Hematopoietic multipotent progenitor cell treated with erythropoietin and hydrocortisone succinate and interleukin-3 and kit ligand, for 8 days (in vitro differentiated cells): ENCODE measurements around the gene CLRN3.

ENCODE experiments used
- DNase-seq: peaks from one replicate; pipeline ENCODE4 v3.0.0-alpha.2; 2015

Gene CLRN3

GRCh38 chr10:127918572-127918971 is 25.8 kb upstream of the CLRN3 start:
- no peak for DNase-seq

- DNase-seq, result no peak
These were observed 24.1 kb upstream of the CLRN3 start for GRCh38 chr10:127916826-127917225.

DNA sequence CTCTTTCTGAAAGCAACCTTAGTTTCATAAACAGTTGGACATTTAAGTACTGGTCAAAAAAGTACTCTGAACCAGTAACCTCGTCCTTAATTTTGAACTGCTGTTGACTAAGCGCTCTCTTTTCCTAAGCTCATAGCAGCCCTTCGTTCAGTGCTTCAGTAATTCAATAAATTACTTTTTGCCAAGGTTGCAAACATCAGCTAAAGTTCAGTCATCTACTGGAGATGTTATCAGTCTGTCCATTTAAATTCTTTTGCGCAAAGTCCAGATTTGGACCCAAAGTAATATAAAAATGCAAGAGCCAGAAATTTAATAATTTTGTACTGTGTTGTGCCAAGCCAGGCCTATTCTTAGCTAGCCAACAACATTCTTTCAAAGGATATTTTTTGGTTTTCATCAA is 22.6 kb upstream of the CLRN3 start:
- DNase-seq, result no peak

DNA sequence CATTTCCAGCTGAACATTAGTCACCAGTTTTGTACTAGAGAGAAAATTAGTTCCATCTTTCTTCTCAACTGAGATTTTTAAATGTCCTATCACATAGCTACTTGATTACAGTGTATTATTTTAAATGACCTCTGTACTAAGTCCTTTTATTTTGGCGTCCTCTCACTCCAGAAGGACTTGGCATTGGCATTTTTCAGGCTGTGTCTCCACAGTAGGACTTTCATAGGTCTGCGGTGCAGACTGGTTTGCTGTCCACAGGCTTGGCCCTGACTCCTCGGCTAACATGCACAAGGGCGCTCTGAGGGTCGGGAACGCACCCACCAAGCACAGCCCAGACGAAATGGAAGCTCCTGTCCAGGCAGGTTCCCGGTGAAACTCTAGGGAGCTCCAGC is 20.6 kb upstream of the CLRN3 start:
- no peak for DNase-seq

DNA sequence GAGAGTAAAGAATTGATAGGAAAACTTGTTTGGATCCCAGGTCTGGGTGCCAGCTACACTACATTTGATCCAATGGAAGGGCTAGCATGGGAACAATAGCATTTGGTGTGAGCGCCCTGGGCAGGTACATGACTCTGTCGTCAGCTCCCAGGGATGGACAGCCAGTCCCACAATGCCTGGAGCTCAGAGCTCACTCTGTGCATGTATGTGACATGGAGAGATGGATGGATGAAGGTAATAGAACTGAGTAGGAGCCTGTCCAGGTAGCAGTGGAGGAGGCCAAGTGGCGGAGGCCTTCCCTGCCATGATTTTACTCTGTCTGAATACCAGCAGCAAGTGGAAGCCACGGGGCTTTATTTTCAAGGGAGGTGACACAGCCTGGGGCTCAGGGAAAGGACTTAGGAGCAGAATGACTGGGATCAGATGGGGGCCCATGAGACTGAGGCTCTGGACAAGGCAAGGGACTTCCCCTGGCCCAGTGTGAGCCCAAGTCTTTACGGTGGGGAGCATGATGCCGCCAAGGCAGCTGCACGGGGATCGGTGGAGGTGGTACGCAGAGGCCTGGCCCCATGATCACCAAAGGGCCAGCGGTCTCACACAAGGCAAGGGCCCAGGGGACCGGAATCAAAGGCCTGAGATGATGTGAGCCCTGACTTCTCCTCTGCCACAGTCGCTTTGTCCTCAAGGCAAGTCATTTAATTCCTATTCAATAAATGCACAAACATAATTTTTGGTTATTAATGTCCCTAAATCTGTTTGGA is 20.0 kb upstream of the CLRN3 start:
- no peak for DNase-seq

DNA sequence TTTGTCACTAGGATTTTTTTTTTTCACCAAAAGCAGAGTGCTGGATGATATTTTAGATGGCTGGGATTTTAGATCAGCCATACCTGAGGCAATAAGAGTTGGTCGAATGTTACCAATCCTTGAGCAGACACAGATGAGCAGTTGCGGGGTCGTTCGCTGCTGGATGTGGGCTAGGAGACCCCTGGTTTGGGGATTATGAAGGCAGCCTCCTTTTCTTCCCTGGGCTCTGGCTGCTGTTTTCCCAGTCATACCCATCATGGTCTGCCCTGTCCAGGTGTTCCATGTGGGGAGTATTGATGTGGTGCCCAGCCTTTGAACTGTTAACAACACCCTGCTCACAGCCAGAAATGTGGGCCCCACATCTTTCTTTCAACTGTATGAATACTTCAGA is 19.1 kb upstream of the CLRN3 start:
- DNase-seq, result no peak

- DNase-seq, result no peak
These were observed 18.6 kb upstream of the CLRN3 start for GRCh38 chr10:127911218-127911866.

- no peak for DNase-seq
These were observed 17.7 kb upstream of the CLRN3 start for GRCh38 chr10:127910464-127910770.

DNA sequence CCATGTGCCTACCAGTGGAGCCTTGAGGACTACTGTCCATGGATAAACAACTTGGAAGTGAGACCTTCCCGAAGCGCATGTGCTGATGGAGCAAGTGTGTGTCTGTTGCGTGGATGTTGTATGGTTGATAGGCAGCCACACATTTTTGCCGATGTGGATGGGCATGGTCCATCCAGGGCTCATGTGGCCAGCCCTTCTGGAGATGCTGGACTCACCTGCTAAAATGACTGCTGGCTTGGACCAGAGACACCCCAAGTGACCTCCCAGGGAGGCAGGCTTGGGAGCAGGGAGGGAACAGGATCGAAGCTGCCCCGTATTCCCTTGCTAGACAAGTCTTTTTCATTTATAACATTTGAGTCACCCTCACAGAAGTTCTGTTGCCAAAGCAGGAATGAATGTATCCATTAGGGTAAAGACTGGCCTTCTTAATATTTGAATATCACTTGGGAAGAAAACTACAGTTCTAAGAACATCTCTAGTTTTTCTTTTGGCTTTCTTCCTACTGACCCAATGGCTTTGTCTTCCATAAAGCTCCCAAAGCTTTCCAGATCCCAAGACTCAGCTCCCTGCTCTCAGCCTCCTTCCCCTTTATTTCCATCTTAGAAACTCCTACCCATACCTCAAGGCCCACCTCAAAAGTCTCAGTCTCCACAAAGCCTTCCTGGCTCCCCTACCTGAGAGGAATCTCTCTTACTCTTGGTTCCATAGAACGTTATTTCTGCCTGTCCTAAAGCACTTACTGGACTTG is 17.1 kb upstream of the CLRN3 start:
- no peak for DNase-seq

DNA sequence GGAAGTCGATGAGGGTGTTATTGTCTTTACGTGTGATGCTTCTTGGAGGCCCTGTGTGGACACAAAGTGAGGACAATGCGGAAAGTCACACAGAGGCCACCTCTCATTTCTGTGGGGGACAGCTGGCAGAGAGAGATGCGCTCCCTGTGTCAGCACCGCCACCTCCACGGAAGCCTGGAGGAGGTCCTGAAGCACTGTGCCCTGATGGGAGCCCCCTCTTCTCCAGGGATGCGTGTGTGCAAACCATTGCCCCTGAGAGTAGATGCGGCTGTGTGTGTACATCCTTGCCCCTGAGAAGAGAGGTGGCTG is 16.2 kb upstream of the CLRN3 start:
- DNase-seq, result no peak

DNA sequence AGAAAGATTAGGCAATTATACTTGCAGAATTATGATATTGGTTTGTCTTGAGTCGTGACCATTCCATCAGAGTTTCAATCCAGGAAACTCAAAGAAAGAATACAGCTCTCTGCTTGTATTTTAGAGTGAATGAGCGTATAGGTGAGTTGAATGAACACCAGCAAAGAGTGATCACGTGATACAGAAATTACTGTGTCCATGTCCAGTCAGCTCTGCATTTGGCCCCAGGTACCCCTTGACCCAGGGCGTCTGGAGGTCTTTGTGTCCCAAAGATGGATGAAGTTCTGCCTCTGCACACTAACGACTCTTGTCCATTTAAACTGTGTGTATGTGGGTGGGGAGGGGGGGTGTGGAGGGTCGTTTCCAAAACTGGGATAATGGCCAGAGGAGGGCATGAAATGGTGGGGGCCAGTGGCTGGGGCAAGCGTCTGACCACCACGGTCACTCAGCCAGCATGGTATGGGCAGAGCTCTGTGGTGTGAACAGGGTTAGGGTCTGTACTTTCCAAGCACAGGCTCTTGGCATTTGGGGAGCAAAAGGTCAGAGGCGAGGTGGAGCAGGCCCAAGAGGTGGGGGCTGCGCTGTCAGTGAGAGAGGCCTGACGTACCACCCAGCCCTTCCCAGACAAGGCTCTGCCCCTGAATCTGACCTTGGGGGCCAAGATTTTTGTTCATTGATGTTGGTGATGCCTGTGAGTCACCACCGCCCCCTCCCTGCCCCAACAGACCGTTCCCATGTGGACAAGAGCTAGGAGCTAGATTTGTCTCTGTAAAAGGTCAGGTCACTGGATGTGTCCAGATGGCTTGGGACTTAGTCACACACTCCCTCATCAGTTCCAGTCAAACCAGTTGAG is 15.6 kb upstream of the CLRN3 start:
- DNase-seq, result no peak

GRCh38 chr10:127907411-127908105 is 14.8 kb upstream of the CLRN3 start:
- no peak for DNase-seq

DNA sequence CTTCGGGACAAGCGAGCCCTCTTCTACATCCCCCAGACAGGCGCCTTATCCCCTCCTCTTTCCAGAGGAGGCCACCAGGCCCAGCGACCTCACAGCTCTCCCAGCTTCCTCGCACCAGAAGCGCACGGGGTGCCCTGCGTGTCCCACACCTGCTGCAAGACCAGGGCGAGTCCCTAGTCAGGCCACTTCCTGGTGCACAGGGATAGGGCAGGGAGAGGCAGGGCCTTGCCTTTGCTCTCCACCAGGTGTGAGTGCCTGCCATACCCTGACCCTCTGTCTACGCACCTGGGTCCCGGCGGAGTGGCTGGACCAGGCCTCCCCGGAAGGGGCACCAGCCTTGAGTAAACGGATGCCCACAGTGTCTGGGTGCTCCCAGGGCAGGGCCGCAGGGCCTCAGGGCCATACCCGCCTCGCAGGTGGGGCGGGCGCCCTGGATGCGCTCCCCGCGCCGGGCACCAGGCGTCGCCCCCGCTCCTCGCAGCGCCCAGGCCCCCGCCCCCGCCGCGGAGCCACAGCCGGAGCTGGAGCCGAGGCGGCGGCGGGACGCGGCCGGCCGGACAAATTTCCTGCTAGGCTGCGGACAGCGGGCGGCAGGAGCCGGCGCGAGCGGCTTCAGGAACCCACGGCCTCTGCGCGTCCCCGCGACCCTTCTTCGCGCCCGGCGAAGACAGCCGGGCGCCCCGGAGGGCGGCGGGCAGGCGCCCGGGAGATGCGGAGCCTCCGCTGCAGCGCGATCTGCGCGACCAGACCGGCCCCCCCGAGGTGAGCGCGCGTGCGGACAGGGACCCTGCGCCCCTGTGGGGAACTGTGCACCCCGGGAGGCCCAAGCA is 14.0 kb upstream of the CLRN3 start, which contains the start of gene PTPRE:
Gene PTPRE, plus strand, starts transcription at position 556 of the 830 bp plus-strand sequence. CDS start 133,779 bp downstream, outside the sequence.
- DNase-seq, result peak; percentile 41

GRCh38 chr10:127905848-127906261 is 13.1 kb upstream of the CLRN3 start:
- no peak for DNase-seq

- DNase-seq, result no peak
These were observed 12.5 kb upstream of the CLRN3 start for GRCh38 chr10:127905001-127905847.

GRCh38 chr10:127904311-127905000 is 11.7 kb upstream of the CLRN3 start:
- DNase-seq, result no peak

GRCh38 chr10:127903789-127904188 is 11.0 kb upstream of the CLRN3 start:
- peak; percentile 12 for DNase-seq

GRCh38 chr10:127899766-127900387 is 7.1 kb upstream of the CLRN3 start:
- no peak for DNase-seq

DNA sequence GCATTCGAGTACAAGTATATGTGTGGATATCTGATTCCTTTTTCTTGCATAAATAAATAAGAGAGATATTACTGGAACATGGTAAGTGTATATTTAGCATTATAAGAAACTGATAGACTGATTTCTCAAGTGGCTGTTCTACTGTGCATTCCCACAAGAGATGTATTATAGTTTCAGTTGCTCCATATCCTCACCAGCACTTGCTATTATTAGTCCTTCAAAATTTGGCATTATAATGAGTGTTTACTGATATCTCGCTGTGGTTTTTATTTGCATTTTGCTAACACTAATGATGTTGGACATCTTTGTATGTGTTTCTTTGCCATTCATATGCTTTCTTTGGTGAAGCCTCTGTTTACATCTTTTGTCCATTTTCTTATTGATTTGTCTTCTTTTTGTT is 4.4 kb upstream of the CLRN3 start:
- DNase-seq, result no peak

- DNase-seq, result no peak
These were observed 3.8 kb upstream of the CLRN3 start for GRCh38 chr10:127896590-127896989.
